PC-9 (cell line): Measurements from ENCODE around the gene TMEM214. TPM values are rescaled to one million over a fixed set of nuclear protein-coding genes. Genes with fewer than 3 reads are reported as not detected.

Experiments
- BruUV-seq: library from RNA; stranded (reverse); fragments of 400-500 nt; replicated peaks from 2 replicates; lab custom pipeline; 2021; lab: Mats Ljungman, UMichigan
- CTCF ChIA-PET: fragments of 300-600 bp; sonication (Branson Sonifier 250); formaldehyde crosslinking; loops from one replicate; lab custom pipeline; 2022; ENCODE audit warnings: antibody characterized with exemption; lab: Charles Lee
- POLR2A ChIA-PET: fragments of 300-600 bp; sonication (Branson Sonifier 250); formaldehyde crosslinking; loops from one replicate; lab custom pipeline; 2022; ENCODE audit warnings: antibody characterized with exemption; ENCODE audit not compliant: unreplicated experiment; lab: Charles Lee
- DNase-seq, 2 experiments: peaks; one replicate each; pipeline versions ENCODE4 v3.0.0 to v3.0.0-alpha.2; 2015 to 2022; ENCODE audit warnings: mixed read lengths in 1 of 2
- H2AFZ ChIP-seq: fragments of 200-600 bp; sonication (generic); 2 replicates; pipeline ENCODE4 v1.8.1; 2017; ENCODE audit warnings: antibody characterized with exemption
- H3F3A ChIP-seq: fragments of 200-600 bp; sonication (generic); 2 replicates; pipeline ENCODE4 v1.8.1; 2017; ENCODE audit warnings: antibody characterized with exemption, mild to moderate bottlenecking, low read depth; ENCODE audit not compliant: insufficient read depth
- H3K27ac ChIP-seq: fragments of 200-600 bp; sonication (generic); 2 replicates; pipeline ENCODE4 v1.6.1; 2016; ENCODE audit warnings: mixed run types
- H3K27me3 ChIP-seq: fragments of 200-600 bp; sonication (generic); 2 replicates; pipeline ENCODE4 v1.6.1; 2016; ENCODE audit warnings: low read depth, mixed run types; ENCODE audit not compliant: insufficient read depth
- H3K36me3 ChIP-seq: fragments of 200-600 bp; sonication (generic); 2 replicates; pipeline ENCODE4 v1.6.1; 2016; ENCODE audit warnings: low read depth, mixed run types
- H3K4me1 ChIP-seq: fragments of 200-600 bp; sonication (generic); replicated peaks from 2 replicates; pipeline ENCODE4 v1.6.1; 2016; ENCODE audit warnings: mixed run types; ENCODE audit not compliant: insufficient read depth
- H3K4me2 ChIP-seq: fragments of 200-600 bp; sonication (generic); 2 replicates; pipeline ENCODE4 v1.6.1; 2017; ENCODE audit warnings: mixed run types
- H3K4me3 ChIP-seq: fragments of 200-600 bp; sonication (generic); 2 replicates; pipeline ENCODE4 v1.6.1; 2016; ENCODE audit warnings: mixed run types
- H3K79me2 ChIP-seq: fragments of 200-600 bp; sonication (generic); 2 replicates; pipeline ENCODE4 v1.6.1; 2017; ENCODE audit warnings: low read depth, mixed run types
- H3K9me2 ChIP-seq: fragments of 200-600 bp; sonication (generic); 2 replicates; pipeline ENCODE4 v1.8.1; 2017; ENCODE audit warnings: mild to moderate bottlenecking; ENCODE audit not compliant: insufficient read depth
- H3K9me3 ChIP-seq: fragments of 200-600 bp; sonication (generic); 2 replicates; pipeline ENCODE4 v1.8.1; 2016; ENCODE audit warnings: low read depth; ENCODE audit not compliant: insufficient read depth
- H4K20me1 ChIP-seq: fragments of 200-600 bp; sonication (generic); 2 replicates; pipeline ENCODE4 v1.8.1; 2017; ENCODE audit not compliant: insufficient read depth
- EZH2 ChIP-seq: fragments of 200-600 bp; sonication (generic); IDR thresholded peaks from 2 replicates; pipeline ENCODE4 v1.8.0; 2017; ENCODE audit warnings: antibody characterized with exemption, low read depth
- intact Hi-C: fragments of 100-400 bp; cut with micrococcal nuclease; formaldehyde crosslinking; loops from one replicate; pipeline ENCODE4 v1.10.0; 2022; ENCODE audit not compliant: unreplicated experiment
- total RNA-seq: library from RNA; stranded (reverse); gene quantifications from 2 replicates; pipeline ENCODE4 v1.2.3, GENCODE V29; 2021
- TF ChIP-seq, protein P1 (sequence below): fragments of 200-600 bp; sonication (generic); conservative IDR thresholded peaks from 2 replicates; pipeline ENCODE4 v1.6.1; 2017; ENCODE audit warnings: mixed run types, antibody characterized with exemption, mild to moderate bottlenecking, moderate library complexity

TMEM214 gene
- total RNA-seq, 1 experiment from 2014 or later, result 65.6 TPM

- no TSS peak for BruUV-seq
Measured at GRCh38 chr2:27057184-27057583, 24.4 kb downstream of the TMEM214 start.

DNA sequence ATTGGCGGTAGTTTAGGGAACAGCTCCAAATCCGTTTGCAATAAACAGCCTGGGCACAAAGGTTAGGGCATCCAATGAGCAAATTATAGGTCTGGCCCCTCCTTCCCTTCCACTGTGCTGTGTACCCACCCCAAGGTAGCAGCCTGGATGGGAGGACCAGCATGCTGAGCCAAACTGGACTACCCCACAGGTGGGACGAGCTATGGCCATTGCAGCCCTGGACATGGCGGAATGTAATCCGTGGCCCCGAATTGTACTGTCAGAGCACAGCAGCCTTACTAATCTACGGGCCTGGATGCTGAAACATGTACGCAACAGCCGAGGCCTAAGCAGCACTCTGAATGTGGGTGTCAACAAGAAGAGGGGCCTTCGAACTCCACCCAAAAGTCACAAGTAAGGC, 25.4 kb downstream of the TMEM214 start:
- ChIA-PET CTCF (no interaction called here), POLR2A (no interaction called here)
- H4K20me1 ChIP-seq, result peaks cover 12% of the 10 kb centered on the region; the same call in 1 of the 2 replicates
- DNase-seq, result no peak
- H3K9me3 ChIP-seq, result no peaks in the 10 kb centered on the region
- no peak overlapping the region for H2AFZ ChIP-seq
- intact Hi-C loops, result no loop called here
- no peak for TF ChIP-seq EZH2
- TF ChIP-seq, protein P1, sequence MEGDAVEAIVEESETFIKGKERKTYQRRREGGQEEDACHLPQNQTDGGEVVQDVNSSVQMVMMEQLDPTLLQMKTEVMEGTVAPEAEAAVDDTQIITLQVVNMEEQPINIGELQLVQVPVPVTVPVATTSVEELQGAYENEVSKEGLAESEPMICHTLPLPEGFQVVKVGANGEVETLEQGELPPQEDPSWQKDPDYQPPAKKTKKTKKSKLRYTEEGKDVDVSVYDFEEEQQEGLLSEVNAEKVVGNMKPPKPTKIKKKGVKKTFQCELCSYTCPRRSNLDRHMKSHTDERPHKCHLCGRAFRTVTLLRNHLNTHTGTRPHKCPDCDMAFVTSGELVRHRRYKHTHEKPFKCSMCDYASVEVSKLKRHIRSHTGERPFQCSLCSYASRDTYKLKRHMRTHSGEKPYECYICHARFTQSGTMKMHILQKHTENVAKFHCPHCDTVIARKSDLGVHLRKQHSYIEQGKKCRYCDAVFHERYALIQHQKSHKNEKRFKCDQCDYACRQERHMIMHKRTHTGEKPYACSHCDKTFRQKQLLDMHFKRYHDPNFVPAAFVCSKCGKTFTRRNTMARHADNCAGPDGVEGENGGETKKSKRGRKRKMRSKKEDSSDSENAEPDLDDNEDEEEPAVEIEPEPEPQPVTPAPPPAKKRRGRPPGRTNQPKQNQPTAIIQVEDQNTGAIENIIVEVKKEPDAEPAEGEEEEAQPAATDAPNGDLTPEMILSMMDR, result no peak
- H3K27me3 ChIP-seq, result no peaks in the 10 kb centered on the region
- H3K4me1 ChIP-seq, result no peaks in the 10 kb centered on the region
- no peaks in the 10 kb centered on the region for H3K79me2 ChIP-seq
- no TSS peak for BruUV-seq
- H3K4me3 ChIP-seq, result no peak overlapping the region
- no peaks in the 10 kb centered on the region for H3K9me2 ChIP-seq
- H3K36me3 ChIP-seq, result peaks cover 24% of the 10 kb centered on the region
- H3K4me2 ChIP-seq, result no peak overlapping the region
- no peak overlapping the region for H3K27ac ChIP-seq
- H3F3A ChIP-seq, result peaks cover 11% of the 10 kb centered on the region; the same call in 1 of the 2 replicates

More at GRCh38 chr2:27057184-27057583, 24.4 kb downstream of the TMEM214 start:
- Histone ChIP-seq H4K20me1 (0 out of 2 replicates have a peak, but pooled peaks cover 5% of the 10 kb centered on the region), H3K4me2 (no peak overlapping the region), H3K9me2 (no peaks in the 10 kb centered on the region), H2AFZ (no peak overlapping the region), H3K4me1 (peaks cover 5% of the 10 kb centered on the region), H3K9me3 (no peaks in the 10 kb centered on the region), H3K27ac (no peak overlapping the region), H3K27me3 (no peaks in the 10 kb centered on the region), H3K36me3 (peaks cover 15% of the 10 kb centered on the region), H3K79me2 (no peaks in the 10 kb centered on the region), H3K4me3 (no peak overlapping the region), H3F3A (peaks cover 3% of the 10 kb centered on the region; the same call in 1 of the 2 replicates)
- no peak for TF ChIP-seq EZH2
- TF ChIP-seq, protein P1, result no peak
- DNase-seq, result no peak
- POLR2A ChIA-PET, result no interaction called here
- intact Hi-C loops, result no loop called here
- CTCF ChIA-PET, result no interaction called here

GRCh38 chr2:27059141-27059820, 26.5 kb downstream of the TMEM214 start:
- H3F3A ChIP-seq, result peaks cover 18% of the 10 kb centered on the region
- H3K9me2 ChIP-seq, result no peaks in the 10 kb centered on the region
- BruUV-seq, result no TSS peak
- H3K4me2 ChIP-seq, result no peak overlapping the region
- POLR2A ChIA-PET, result no interaction called here
- H3K4me3 ChIP-seq, result no peak overlapping the region
- H3K36me3 ChIP-seq, result peaks cover 25% of the 10 kb centered on the region
- intact Hi-C loops, result no loop called here
- no peak overlapping the region for H2AFZ ChIP-seq
- CTCF ChIA-PET, result no interaction called here
- no peaks in the 10 kb centered on the region for H3K27me3 ChIP-seq
- TF ChIP-seq, protein P1, result no peak
- no peak for TF ChIP-seq EZH2
- no peaks in the 10 kb centered on the region for H3K9me3 ChIP-seq
- H3K4me1 ChIP-seq, result no peaks in the 10 kb centered on the region
- DNase-seq, result no peak
- H3K79me2 ChIP-seq, result no peaks in the 10 kb centered on the region
- H4K20me1 ChIP-seq, result peaks cover 12% of the 10 kb centered on the region; the same call in 1 of the 2 replicates
- H3K27ac ChIP-seq, result no peak overlapping the region
